Retinal pigment epithelial cell (primary cell): ENCODE results near the gene FTO.

ENCODE experiments used
- DNase-seq: peaks from one replicate; pipeline ENCODE4 v3.0.0-alpha.2; 2010; ENCODE audit warnings: low read depth
- H3K4me3 ChIP-seq: 2 replicates; pipeline ENCODE4 v1.5.1; 2011; ENCODE audit warnings: mild to moderate bottlenecking, low read length, control low read depth, moderate library complexity
- CTCF ChIP-seq: conservative IDR thresholded peaks from 2 replicates; pipeline ENCODE4 v1.5.1; 2011; ENCODE audit warnings: low read depth, low read length, control low read depth, inconsistent platforms

FTO gene

GRCh38 chr16:53852678-53853077, 148.7 kb downstream of the FTO start:
- no peak overlapping the region for H3K4me3 ChIP-seq
- TF ChIP-seq CTCF: no peak
- no peak for DNase-seq

- H3K4me3 ChIP-seq: no peak overlapping the region
- no peak for TF ChIP-seq CTCF
- DNase-seq: no peak
These were observed 151.1 kb downstream of the FTO start for GRCh38 chr16:53855056-53855455.

- DNase-seq: no peak
- no peak for TF ChIP-seq CTCF
- no peak overlapping the region for H3K4me3 ChIP-seq
These were observed 151.6 kb downstream of the FTO start for GRCh38 chr16:53855511-53855910.

DNA sequence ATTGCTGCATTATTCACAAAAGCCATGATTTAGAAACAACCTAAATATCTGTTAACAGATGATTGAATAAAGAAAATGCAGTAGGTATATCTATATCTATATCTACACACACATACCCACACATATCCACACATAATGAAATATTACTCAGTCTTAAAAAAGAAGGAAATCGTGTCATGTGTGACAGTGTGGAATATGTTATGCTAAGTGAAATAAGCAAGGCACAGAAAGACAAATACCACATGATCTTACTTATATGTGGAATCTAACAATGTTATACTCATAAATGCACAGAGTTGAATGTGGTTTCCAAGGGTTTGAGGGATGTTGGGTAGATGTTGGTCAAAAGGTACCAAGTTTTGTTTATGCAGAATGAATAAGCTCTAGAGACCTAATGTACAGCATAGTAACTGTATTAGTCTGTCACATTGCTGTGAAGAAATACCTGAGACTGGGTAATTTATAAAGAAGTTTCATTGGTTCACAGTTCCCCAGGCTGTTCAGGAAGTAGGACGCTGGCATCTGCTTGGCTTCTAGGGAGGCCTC, 156.1 kb downstream of the FTO start:
- TF ChIP-seq CTCF: no peak
- H3K4me3 ChIP-seq: no peak overlapping the region

DNA sequence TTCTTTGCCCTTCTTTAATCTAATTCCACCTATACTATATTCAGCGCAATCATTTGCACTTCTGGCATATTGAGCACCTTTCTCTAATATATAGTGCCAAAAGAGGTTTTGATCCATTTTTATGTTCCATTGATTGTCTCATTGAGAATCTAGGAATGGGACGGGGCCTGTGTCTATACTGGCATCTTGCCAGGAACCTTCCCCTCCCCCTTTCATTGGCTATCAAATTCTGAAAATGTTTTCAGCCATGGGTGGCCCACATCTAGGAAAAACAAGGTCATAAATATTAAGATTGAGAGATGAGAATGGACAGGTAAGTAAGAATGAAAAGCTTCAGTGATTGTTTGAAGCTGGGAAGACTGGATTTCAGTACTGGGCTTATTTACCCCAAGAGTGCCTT, 159.9 kb downstream of the FTO start:
- TF ChIP-seq CTCF: no peak
- H3K4me3 ChIP-seq: no peak overlapping the region
- DNase-seq: no peak

More for the DNA sequence above, 156.1 kb downstream of the FTO start:
- no peak for DNase-seq

GRCh38 chr16:53864819-53865493, 161.0 kb downstream of the FTO start:
- peak; percentile 27 for DNase-seq
- no peak for TF ChIP-seq CTCF
- no peak overlapping the region for H3K4me3 ChIP-seq

DNA sequence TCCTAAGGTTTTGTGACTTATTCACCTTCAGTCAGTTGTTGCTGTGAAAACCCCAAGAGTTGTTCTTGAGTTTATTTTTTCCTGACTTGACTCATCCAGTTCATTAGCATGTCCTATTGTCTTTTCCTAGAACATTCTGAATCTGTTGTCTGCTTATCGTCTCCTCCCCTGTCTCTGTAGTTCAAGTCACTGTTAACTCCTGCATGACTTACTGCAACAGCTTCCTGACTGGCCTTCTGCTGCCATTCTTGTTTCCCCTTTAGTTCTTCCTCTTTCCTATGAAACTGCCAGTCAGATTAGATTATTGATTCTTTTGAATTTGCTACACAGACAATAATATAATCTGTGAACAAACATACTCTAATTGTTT, 161.5 kb downstream of the FTO start:
- no peak for DNase-seq
- H3K4me3 ChIP-seq: no peak overlapping the region
- no peak for TF ChIP-seq CTCF
